GM21367 (cell line): ENCODE results near the gene ZNF689.
A peak's percentile ranks its signal among the peaks of the same experiment; 100 is the strongest.

Experiments
- ATAC-seq: cut with Tn5 transposase; IDR thresholded peaks from one replicate; pipeline ENCODE4 v1.9.1; 2021; ENCODE audit not compliant: unreplicated experiment

ZNF689 gene

GRCh38 chr16:30566531-30566930 lies 43.7 kb downstream of the ZNF689 start:
- no peak for ATAC-seq

- ATAC-seq: no peak
Observed at GRCh38 chr16:30565984-30566383, 44.2 kb downstream of the ZNF689 start.

- ATAC-seq: no peak
Observed at GRCh38 chr16:30565526-30565925, 44.7 kb downstream of the ZNF689 start.

GRCh38 chr16:30562021-30562420 lies 48.2 kb downstream of the ZNF689 start:
- no peak for ATAC-seq

- ATAC-seq: no peak
Observed at GRCh38 chr16:30561089-30561816, 48.9 kb downstream of the ZNF689 start.

- ATAC-seq: no peak
Observed at GRCh38 chr16:30559690-30560089, 50.5 kb downstream of the ZNF689 start.

- no peak for ATAC-seq
Observed at GRCh38 chr16:30558789-30559377, 51.3 kb downstream of the ZNF689 start.

- peak; percentile 69 for ATAC-seq
Observed at GRCh38 chr16:30557957-30558788, 52.0 kb downstream of the ZNF689 start, which contains the start of gene ZNF764. Gene ZNF764 (minus strand): TSS chr16:30558374. CDS start chr16:30558182, 192 bp downstream.

GRCh38 chr16:30557707-30557956 lies 52.6 kb downstream of the ZNF689 start:
- ATAC-seq: peak; percentile 16

- ATAC-seq: no peak
Observed at GRCh38 chr16:30556125-30556473, 54.1 kb downstream of the ZNF689 start.

- no peak for ATAC-seq
Observed at GRCh38 chr16:30555315-30556124, 54.7 kb downstream of the ZNF689 start.

GRCh38 chr16:30554557-30555314 lies 55.5 kb downstream of the ZNF689 start:
- no peak for ATAC-seq

- ATAC-seq: no peak
Observed at GRCh38 chr16:30553393-30553899, 56.7 kb downstream of the ZNF689 start.

- ATAC-seq: no peak
Observed at GRCh38 chr16:30552956-30553355, 57.2 kb downstream of the ZNF689 start.
